HepG2 (cell line): ENCODE data around the gene CLBA1. TPM values are rescaled to one million over a fixed set of nuclear protein-coding genes. Genes with fewer than 3 reads are reported as not detected.

ENCODE experiments used
- ATAC-seq: fragments of 200-7000 bp; cut with Tn5 transposase; 3 replicates; pipeline ENCODE4 v1.9.1; 2020; ENCODE audit warnings: mild to moderate bottlenecking, moderate library complexity
- BruUV-seq: library from RNA; stranded (reverse); fragments of 400-500 nt; replicated peaks from 2 replicates; lab custom pipeline; 2021; lab: Mats Ljungman, UMichigan
- CTCF ChIA-PET: fragments of 300-600 bp; formaldehyde crosslinking; extraction: SDS; loops from one replicate; lab custom pipeline; 2021; ENCODE audit warnings: low total read pairs, inconsistent platforms, low intra/inter-chr PET ratio; lab: Yijun Ruan, JAX
- POLR2A ChIA-PET: fragments of 350-600 bp; sonication (Branson Sonifier 250); formaldehyde crosslinking; loops from one replicate; lab custom pipeline; 2020; ENCODE audit warnings: antibody characterized with exemption, inconsistent platforms; lab: Yijun Ruan, JAX
- DNase-seq: peaks from one replicate; pipeline ENCODE4 v3.0.0-alpha.2; 2015; ENCODE audit warnings: low spot score
- FAIRE-seq: peaks from 3 replicates; lab custom pipeline; 2011; peaks lifted over from hg19 to GRCh38; lab: Jason Lieb, UNC
- H2AFZ ChIP-seq: one replicate; pipeline ENCODE4 v1.6.1; 2011; ENCODE audit warnings: low read length, inconsistent platforms
- H3K27ac ChIP-seq: fragments of 300-600 bp; 3 replicates; pipeline ENCODE4 v1.8.0; 2011; ENCODE audit warnings: mixed run types, mild to moderate bottlenecking, mixed read lengths, low read length, inconsistent platforms; ENCODE audit not compliant: insufficient read depth; ENCODE audit errors: extremely low read length
- H3K27me3 ChIP-seq, 2 experiments: fragments of 200-600 bp in 1 of 2; 2 replicates in 1 of 2; 3 replicates in 1 of 2; pipeline versions ENCODE4 v1.6.0 to v1.8.0; 2011; ENCODE audit warnings: low read length in 2 of 2, mild to moderate bottlenecking in 2 of 2, moderate library complexity in 2 of 2, inconsistent platforms in 1 of 2; ENCODE audit not compliant: insufficient read depth in 2 of 2, control insufficient read depth in 1 of 2
- H3K36me3 ChIP-seq, 2 experiments: fragments of 200-600 bp in 1 of 2; replicated peaks in 1 of 2; 2 replicates in 1 of 2; 3 replicates in 1 of 2; pipeline versions ENCODE4 v1.5.1 to v1.8.0; 2011; ENCODE audit warnings: low read length in 2 of 2, inconsistent platforms in 1 of 2; ENCODE audit not compliant: insufficient read depth in 2 of 2, control insufficient read depth in 1 of 2
- H3K4me1 ChIP-seq: 2 replicates; pipeline ENCODE4 v1.5.1; 2012; ENCODE audit warnings: low read length, inconsistent platforms; ENCODE audit not compliant: insufficient read depth
- H3K4me2 ChIP-seq: 2 replicates; pipeline ENCODE4 v1.6.0; 2011; ENCODE audit warnings: low read depth, low read length, inconsistent platforms
- H3K4me3 ChIP-seq, 3 experiments: fragments of 200-600 bp in 1 of 3; sonication (generic), shearing (Covaris generic) in 1 of 3; replicated peaks in 1 of 3; 2 replicates each; pipeline ENCODE4 v1.5.1; 2011 to 2016; ENCODE audit warnings: low read length in 3 of 3, inconsistent platforms in 2 of 3, low read depth in 2 of 3, mild to moderate bottlenecking in 2 of 3, control low read depth in 1 of 3, mixed read lengths in 1 of 3; ENCODE audit not compliant: insufficient read depth in 1 of 3
- H3K79me2 ChIP-seq: one replicate; pipeline ENCODE4 v1.6.1; 2011; ENCODE audit warnings: low read length, inconsistent platforms; ENCODE audit not compliant: insufficient read depth
- H3K9ac ChIP-seq: 2 replicates; pipeline ENCODE4 v1.6.0; 2011; ENCODE audit warnings: mild to moderate bottlenecking, low read depth, low read length, inconsistent platforms; ENCODE audit not compliant: insufficient read depth
- H3K9me3 ChIP-seq: 2 replicates; pipeline ENCODE4 v1.5.1; 2012; ENCODE audit warnings: mild to moderate bottlenecking, low read length
- H4K20me1 ChIP-seq: 2 replicates; pipeline ENCODE4 v1.6.0; 2011; ENCODE audit warnings: inconsistent platforms, mild to moderate bottlenecking, low read length, moderate library complexity; ENCODE audit not compliant: insufficient read depth
- FIP1L1 ChIP-seq: fragments of 200-400 bp; formaldehyde crosslinking; IDR thresholded peaks from 2 replicates; pipeline ENCODE4 v1.6.1; 2018; ENCODE audit warnings: low read depth, mild to moderate bottlenecking, low read length, moderate library complexity, borderline replicate concordance; ENCODE audit not compliant: insufficient read depth
- NONO ChIP-seq, 2 experiments: fragments of 450-650 bp in 1 of 2; sonication (generic) in 1 of 2; formaldehyde crosslinking in 1 of 2; IDR thresholded peaks in 1 of 2; conservative IDR thresholded peaks in 1 of 2; 2 replicates each; pipeline versions ENCODE4 v1.6.1 to v1.8.0; 2017 to 2022; ENCODE audit warnings: mild to moderate bottlenecking in 1 of 2, missing genetic modification reagents in 1 of 2, moderate library complexity in 1 of 2
- TAF1 ChIP-seq: sonication (generic); formaldehyde crosslinking; IDR thresholded peaks from 2 replicates; pipeline ENCODE4 v1.4.0; 2020; ENCODE audit warnings: missing genetic modification reagents
- TBL1XR1 ChIP-seq: fragments of 150-350 bp; IDR thresholded peaks from 2 replicates; pipeline ENCODE4 v1.6.1; 2014; ENCODE audit warnings: borderline replicate concordance, low read length; ENCODE audit not compliant: partially characterized antibody
- ZNF619 ChIP-seq: sonication (generic); formaldehyde crosslinking; IDR thresholded peaks from 2 replicates; pipeline ENCODE4 v1.4.0; 2020; ENCODE audit warnings: mild to moderate bottlenecking, missing genetic modification reagents
- ZNF775 ChIP-seq: sonication (generic); formaldehyde crosslinking; IDR thresholded peaks from 2 replicates; pipeline ENCODE4 v1.4.0; 2020; ENCODE audit warnings: missing genetic modification reagents, mild to moderate bottlenecking, moderate library complexity, borderline replicate concordance
- ZNF780A ChIP-seq: sonication (generic); formaldehyde crosslinking; IDR thresholded peaks from 2 replicates; pipeline ENCODE4 v1.8.0; 2022; ENCODE audit warnings: mild to moderate bottlenecking, missing genetic modification reagents, moderate library complexity
- WGBS: methylation state at CpG from one replicate; pipeline ENCODE4 v1.1.6; 2017; ENCODE audit warnings: low lambda C conversion rate; 5-methylcytosine and 5-hydroxymethylcytosine counted together
- in situ Hi-C: cut with HindIII; loops from 2 replicates; pipeline ENCODE4 v1.10.0; 2017; ENCODE audit warnings: low pct_unique_long_range_greater_than_20kb; ENCODE audit not compliant: extremely low pct_ligation_motif_present
- intact Hi-C: fragments of 100-400 bp; cut with micrococcal nuclease; formaldehyde crosslinking; loops from one replicate; pipeline ENCODE4 v1.10.0; 2022; ENCODE audit not compliant: unreplicated experiment
- polyA plus RNA-seq, 8 experiments: library from polyadenylated mRNA; depleted of rRNA in 3 of 8; stranded (reverse) in 7 of 8; unstranded in 1 of 8; fragments of >200 nt; fragmentation: Illumina TruSeq in 4 of 8; extraction: Trizol in 4 of 8; gene quantifications; 2 replicates each; pipeline versions ENCODE4 v1.2.1 to v1.2.3, GENCODE V29; 2011 to 2016; ENCODE audit warnings: low read depth in 4 of 8, missing spikeins in 1 of 8, mixed read lengths in 1 of 8; ENCODE audit not compliant: insufficient read depth in 1 of 8
- total RNA-seq, 5 experiments: library from RNA; depleted of rRNA; stranded (reverse); fragments of >200 nt; fragmentation: Illumina TruSeq; extraction: Trizol; gene quantifications; 2 replicates each; pipeline ENCODE4 v1.2.3, GENCODE V29; 2016; ENCODE audit warnings: low read depth in 1 of 5
- TF ChIP-seq, protein P1 (sequence below): IDR thresholded peaks from 2 replicates; pipeline ENCODE4 v1.6.1; 2016
- TF ChIP-seq, protein P2 (sequence below): sonication (generic); formaldehyde crosslinking; IDR thresholded peaks from 2 replicates; pipeline ENCODE4 v1.4.0; 2020; ENCODE audit warnings: missing genetic modification reagents

Gene CLBA1
- total and polyA plus RNA-seq, 2 of the 13 experiments (the other 11 are each of a cell fraction or from before 2014, with no cell fraction given) = 1.2 to 1.4 TPM

GRCh38 chr14:104970231-104971068 is 15.1 kb upstream of the CLBA1 start:
- 80% methylated on average over 1 of the region's 19 CpGs for WGBS
- CTCF ChIA-PET = no interaction called here
- Histone ChIP-seq H3K9me3 (no peaks in the 10 kb centered on the region), H3K27me3 (peaks cover 16 to 98% of the 10 kb centered on the region in 2 experiments), H3K4me2 (no peak overlapping the region), H3K4me1 (peaks cover 24% of the 10 kb centered on the region; the same call in 1 of the 2 replicates), H3K79me2 (no peaks in the 10 kb centered on the region), H2AFZ (no peak overlapping the region), H4K20me1 (no peaks in the 10 kb centered on the region), H3K9ac (no peak overlapping the region), H3K36me3 (no peaks in the 10 kb centered on the region), H3K4me3 (no peak overlapping the region), H3K27ac (no peak overlapping the region)
- ATAC-seq (no peak), FAIRE-seq (no peak), DNase-seq (no peak)
- intact Hi-C loops = no loop called here
- POLR2A ChIA-PET = no interaction called here
- TF ChIP-seq ZNF775 (no peak), ZNF619 (no peak)
- in situ Hi-C loops = loop anchor here (5.0 kb wide), 1 partner anchor 77 kb away; no protein-coding TSS in a partner anchor
- BruUV-seq = no TSS peak

DNA sequence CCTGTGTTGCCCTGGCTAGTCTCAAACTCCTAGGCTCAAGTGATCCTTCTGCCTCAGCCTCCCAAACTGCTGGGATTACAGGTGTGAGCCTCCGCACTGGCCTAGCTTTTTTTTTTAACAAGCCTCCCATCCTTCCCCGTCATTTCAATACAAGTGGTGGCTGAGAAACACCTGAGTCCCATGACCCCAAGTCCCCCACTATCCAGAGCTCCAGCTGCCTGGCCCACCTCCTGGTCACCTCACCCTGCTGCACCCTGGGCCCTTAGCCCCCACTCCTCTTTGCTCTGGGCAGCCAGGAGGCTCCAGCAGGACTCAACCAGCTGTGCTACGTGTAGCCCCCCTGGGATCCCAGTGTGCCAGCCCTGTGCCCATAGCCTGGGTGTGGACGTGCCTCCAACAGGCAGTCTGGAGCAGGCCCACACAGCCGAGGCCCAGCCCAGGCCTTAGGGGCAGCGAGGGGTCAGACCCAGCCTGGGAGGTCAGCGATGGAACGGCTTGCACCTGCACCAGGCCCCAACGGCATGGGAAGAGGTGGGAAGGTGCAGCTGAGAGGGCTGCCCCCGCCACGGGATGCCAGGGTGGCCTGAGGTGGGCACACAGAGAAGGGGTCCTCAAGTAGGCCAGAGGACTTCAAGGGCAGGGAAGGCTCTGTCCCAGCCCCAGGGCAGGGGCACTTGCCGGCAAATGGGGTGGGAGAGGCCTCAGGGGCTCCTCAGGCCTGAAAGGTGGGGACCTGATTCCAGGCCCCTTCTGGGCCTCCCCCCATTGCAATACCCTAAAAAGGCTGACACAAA is 13.9 kb upstream of the CLBA1 start:
- no peak for TF ChIP-seq FIP1L1
- TF ChIP-seq, protein P1, sequence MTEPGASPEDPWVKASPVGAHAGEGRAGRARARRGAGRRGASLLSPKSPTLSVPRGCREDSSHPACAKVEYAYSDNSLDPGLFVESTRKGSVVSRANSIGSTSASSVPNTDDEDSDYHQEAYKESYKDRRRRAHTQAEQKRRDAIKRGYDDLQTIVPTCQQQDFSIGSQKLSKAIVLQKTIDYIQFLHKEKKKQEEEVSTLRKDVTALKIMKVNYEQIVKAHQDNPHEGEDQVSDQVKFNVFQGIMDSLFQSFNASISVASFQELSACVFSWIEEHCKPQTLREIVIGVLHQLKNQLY (CRISPR knock-in tag) = no peak
- TF ChIP-seq TBL1XR1 = no peak
- TF ChIP-seq TAF1 (CRISPR knock-in tag) = no peak
- no peak for TF ChIP-seq ZNF780A
- TF ChIP-seq, protein P2, sequence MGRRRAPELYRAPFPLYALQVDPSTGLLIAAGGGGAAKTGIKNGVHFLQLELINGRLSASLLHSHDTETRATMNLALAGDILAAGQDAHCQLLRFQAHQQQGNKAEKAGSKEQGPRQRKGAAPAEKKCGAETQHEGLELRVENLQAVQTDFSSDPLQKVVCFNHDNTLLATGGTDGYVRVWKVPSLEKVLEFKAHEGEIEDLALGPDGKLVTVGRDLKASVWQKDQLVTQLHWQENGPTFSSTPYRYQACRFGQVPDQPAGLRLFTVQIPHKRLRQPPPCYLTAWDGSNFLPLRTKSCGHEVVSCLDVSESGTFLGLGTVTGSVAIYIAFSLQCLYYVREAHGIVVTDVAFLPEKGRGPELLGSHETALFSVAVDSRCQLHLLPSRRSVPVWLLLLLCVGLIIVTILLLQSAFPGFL (CRISPR knock-in tag) = no peak
- TF ChIP-seq NONO (IDR thresholded peaks at IDR 0.05) = no peak
- TF ChIP-seq NONO (CRISPR knock-in tag; conservative IDR thresholded peaks at IDR 0.05) = no peak
- POLR2A ChIA-PET = no interaction called here
- no peaks in the 10 kb centered on the region for H3K79me2 ChIP-seq
- CTCF ChIA-PET = interaction anchor here (1.9 kb wide), 1 partner anchor 74 kb away, joined by 6 read pairs; no protein-coding TSS in a partner anchor
- no TSS peak for BruUV-seq
- no peak overlapping the region for H2AFZ ChIP-seq
- H3K36me3 ChIP-seq = no peaks in the 10 kb centered on the region
- peaks cover 36% of the 10 kb centered on the region for H3K4me1 ChIP-seq
- FAIRE-seq (no peak), DNase-seq (no peak), ATAC-seq (no peak)
- intact Hi-C loops = no loop called here
- no peaks in the 10 kb centered on the region for H4K20me1 ChIP-seq
- WGBS = 29% methylated on average over 11 of the region's 12 CpGs
- H3K9me3 ChIP-seq = no peaks in the 10 kb centered on the region
- no peak overlapping the region for H3K4me2 ChIP-seq
- no peak overlapping the region for H3K4me3 ChIP-seq
- peaks cover 16 to 91% of the 10 kb centered on the region in 2 experiments for H3K27me3 ChIP-seq
- in situ Hi-C loops = loop anchor here (5.0 kb wide), 1 partner anchor 76 kb away; no protein-coding TSS in a partner anchor
- no peak overlapping the region for H3K9ac ChIP-seq
- no peak overlapping the region for H3K27ac ChIP-seq
